GM21786 (cell line): ENCODE data around the gene BBOX1.
"Not testable (repeated sequence)": the region's sequence is repeated elsewhere in the genome, so short reads cannot be mapped to it uniquely, and the experiment has no call there.

ENCODE experiments used
- ATAC-seq: cut with Tn5 transposase; IDR thresholded peaks from one replicate; pipeline ENCODE4 v1.9.1; 2021; ENCODE audit not compliant: unreplicated experiment

BBOX1 gene

GRCh38 chr11:27040302-27041115 lies at the start of gene BBOX1:
BBOX1 (plus strand) TSS chr11:27040815; CDS start chr11:27055431, 14,616 bp downstream.
- ATAC-seq, result no peak

GRCh38 chr11:26992031-26992541 lies 48.5 kb upstream of the BBOX1 start:
- ATAC-seq, result no peak

- ATAC-seq, result no peak
Measured at GRCh38 chr11:26993965-26994457, 46.6 kb upstream of the BBOX1 start, which contains the start of gene FIBIN. FIBIN (plus strand) TSS chr11:26994112; CDS start chr11:26994527, 415 bp downstream.

- ATAC-seq, result no peak
Measured at GRCh38 chr11:26994631-26995095, 46.0 kb upstream of the BBOX1 start.

- no peak for ATAC-seq
Measured at GRCh38 chr11:26995701-26996460, 44.7 kb upstream of the BBOX1 start.

GRCh38 chr11:26997378-26997777 lies 43.2 kb upstream of the BBOX1 start:
- no peak for ATAC-seq

GRCh38 chr11:27001136-27001730 lies 39.4 kb upstream of the BBOX1 start:
- ATAC-seq, result not testable (repeated sequence)

- ATAC-seq, result no peak
Measured at GRCh38 chr11:27002431-27002830, 38.2 kb upstream of the BBOX1 start.

GRCh38 chr11:27002838-27003237 lies 37.8 kb upstream of the BBOX1 start:
- ATAC-seq, result no peak

- no peak for ATAC-seq
Measured at GRCh38 chr11:27004103-27004502, 36.5 kb upstream of the BBOX1 start.

GRCh38 chr11:27008811-27009535 lies 31.6 kb upstream of the BBOX1 start:
- ATAC-seq, result no peak

GRCh38 chr11:27011560-27012233 lies 28.9 kb upstream of the BBOX1 start:
- no peak for ATAC-seq

- ATAC-seq, result no peak
Measured at GRCh38 chr11:27012234-27012921, 28.2 kb upstream of the BBOX1 start.

GRCh38 chr11:27013781-27014361 lies 26.7 kb upstream of the BBOX1 start:
- no peak for ATAC-seq

GRCh38 chr11:27018902-27019529 lies 21.6 kb upstream of the BBOX1 start:
- ATAC-seq, result no peak

GRCh38 chr11:27020751-27021150 lies 19.9 kb upstream of the BBOX1 start:
- no peak for ATAC-seq

GRCh38 chr11:27022659-27023251 lies 17.9 kb upstream of the BBOX1 start:
- ATAC-seq, result no peak

GRCh38 chr11:27024865-27025264 lies 15.8 kb upstream of the BBOX1 start:
- ATAC-seq, result no peak
